Measurements from ENCODE around the gene RNU5D-1. TPM values are rescaled to one million over a fixed set of nuclear protein-coding genes. Genes with fewer than 3 reads are reported as not detected.

Gene RNU5D-1
- total and polyA plus RNA-seq, 10 of the 15 experiments (the other 5 are each of a cell fraction or from before 2014, with no cell fraction given) = not detected

GRCh38 chr1:44739307-44740178 lies 8.6 kb upstream of the RNU5D-1 start, which contains the start of gene KIF2C (continued):
- TF ChIP-seq BCLAF1 (IDR thresholded peaks at IDR 0.05) (no peak), ZNF687 (IDR thresholded peaks at IDR 0.05) (peak; percentile 73; the same call in 1 of the 2 replicates), PML (IDR thresholded peaks at IDR 0.05; ENCODE audit: low read length) (peak; percentile 94), KDM1A (IDR thresholded peaks at IDR 0.05; ENCODE audit: borderline replicate concordance) (no peak), BACH1 (IDR thresholded peaks at IDR 0.05; ENCODE audit: borderline replicate concordance) (no peak; the same call in 1 of the 2 replicates), CHD2 (IDR thresholded peaks at IDR 0.05; ENCODE audit: borderline replicate concordance, low read depth, low read length) (no peak; the same call in 1 of the 2 replicates), MXI1 (IDR thresholded peaks at IDR 0.05; ENCODE audit: low read depth, low read length) (peak; percentile 92), ZBTB11 (CRISPR knock-in tag; IDR thresholded peaks at IDR 0.05) (no peak), ZNF384 (IDR thresholded peaks at IDR 0.05; ENCODE audit: borderline replicate concordance, low read depth, low read length) (no peak), PAX8 (IDR thresholded peaks at IDR 0.05) (no peak)
- TF ChIP-seq, protein P1, sequence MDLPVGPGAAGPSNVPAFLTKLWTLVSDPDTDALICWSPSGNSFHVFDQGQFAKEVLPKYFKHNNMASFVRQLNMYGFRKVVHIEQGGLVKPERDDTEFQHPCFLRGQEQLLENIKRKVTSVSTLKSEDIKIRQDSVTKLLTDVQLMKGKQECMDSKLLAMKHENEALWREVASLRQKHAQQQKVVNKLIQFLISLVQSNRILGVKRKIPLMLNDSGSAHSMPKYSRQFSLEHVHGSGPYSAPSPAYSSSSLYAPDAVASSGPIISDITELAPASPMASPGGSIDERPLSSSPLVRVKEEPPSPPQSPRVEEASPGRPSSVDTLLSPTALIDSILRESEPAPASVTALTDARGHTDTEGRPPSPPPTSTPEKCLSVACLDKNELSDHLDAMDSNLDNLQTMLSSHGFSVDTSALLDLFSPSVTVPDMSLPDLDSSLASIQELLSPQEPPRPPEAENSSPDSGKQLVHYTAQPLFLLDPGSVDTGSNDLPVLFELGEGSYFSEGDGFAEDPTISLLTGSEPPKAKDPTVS (IDR thresholded peaks at IDR 0.05; ENCODE audit: low read depth, low read length) = no peak
- TF ChIP-seq, protein P2, sequence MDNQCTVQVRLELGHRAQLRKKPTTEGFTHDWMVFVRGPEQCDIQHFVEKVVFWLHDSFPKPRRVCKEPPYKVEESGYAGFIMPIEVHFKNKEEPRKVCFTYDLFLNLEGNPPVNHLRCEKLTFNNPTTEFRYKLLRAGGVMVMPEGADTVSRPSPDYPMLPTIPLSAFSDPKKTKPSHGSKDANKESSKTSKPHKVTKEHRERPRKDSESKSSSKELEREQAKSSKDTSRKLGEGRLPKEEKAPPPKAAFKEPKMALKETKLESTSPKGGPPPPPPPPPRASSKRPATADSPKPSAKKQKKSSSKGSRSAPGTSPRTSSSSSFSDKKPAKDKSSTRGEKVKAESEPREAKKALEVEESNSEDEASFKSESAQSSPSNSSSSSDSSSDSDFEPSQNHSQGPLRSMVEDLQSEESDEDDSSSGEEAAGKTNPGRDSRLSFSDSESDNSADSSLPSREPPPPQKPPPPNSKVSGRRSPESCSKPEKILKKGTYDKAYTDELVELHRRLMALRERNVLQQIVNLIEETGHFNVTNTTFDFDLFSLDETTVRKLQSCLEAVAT (IDR thresholded peaks at IDR 0.05) = peak; percentile 30; the same call in 1 of the 2 replicates
